HG02943 (cell line): ENCODE results near the gene MFAP4.

ENCODE experiments used
- ATAC-seq: cut with Tn5 transposase; IDR thresholded peaks from one replicate; pipeline ENCODE4 v1.9.1; 2021; ENCODE audit warnings: mild to moderate bottlenecking, low read depth, moderate library complexity; ENCODE audit not compliant: unreplicated experiment

The MFAP4 gene

GRCh38 chr17:19387921-19388521, 1.0 kb upstream of the MFAP4 start:
- no peak for ATAC-seq

- no peak for ATAC-seq
These were observed 700 bp downstream of the MFAP4 start for GRCh38 chr17:19386051-19386929.

DNA sequence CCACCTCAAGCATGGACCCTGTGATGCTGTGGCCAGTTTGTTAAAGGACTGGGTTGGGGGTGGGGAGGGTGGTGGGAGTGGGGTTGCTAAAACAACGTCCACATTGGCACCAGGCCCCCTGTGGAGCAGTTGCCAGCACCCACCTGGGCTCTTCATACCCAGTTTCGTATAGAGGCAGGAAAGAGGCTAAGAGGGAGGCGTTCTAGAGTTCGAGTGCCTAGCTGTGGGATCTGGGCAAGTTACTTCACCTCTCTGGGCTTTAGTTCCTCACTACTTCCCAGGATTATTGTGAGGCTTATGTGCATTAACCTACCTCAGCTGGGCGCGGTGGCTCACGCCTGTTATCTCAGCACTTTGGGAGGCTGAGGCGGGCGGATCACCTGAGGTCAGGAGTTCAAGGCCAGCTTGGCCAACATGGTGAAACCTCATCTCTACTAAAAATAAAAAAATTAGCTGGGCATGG, 1.4 kb downstream of the MFAP4 start:
- ATAC-seq, result no peak

DNA sequence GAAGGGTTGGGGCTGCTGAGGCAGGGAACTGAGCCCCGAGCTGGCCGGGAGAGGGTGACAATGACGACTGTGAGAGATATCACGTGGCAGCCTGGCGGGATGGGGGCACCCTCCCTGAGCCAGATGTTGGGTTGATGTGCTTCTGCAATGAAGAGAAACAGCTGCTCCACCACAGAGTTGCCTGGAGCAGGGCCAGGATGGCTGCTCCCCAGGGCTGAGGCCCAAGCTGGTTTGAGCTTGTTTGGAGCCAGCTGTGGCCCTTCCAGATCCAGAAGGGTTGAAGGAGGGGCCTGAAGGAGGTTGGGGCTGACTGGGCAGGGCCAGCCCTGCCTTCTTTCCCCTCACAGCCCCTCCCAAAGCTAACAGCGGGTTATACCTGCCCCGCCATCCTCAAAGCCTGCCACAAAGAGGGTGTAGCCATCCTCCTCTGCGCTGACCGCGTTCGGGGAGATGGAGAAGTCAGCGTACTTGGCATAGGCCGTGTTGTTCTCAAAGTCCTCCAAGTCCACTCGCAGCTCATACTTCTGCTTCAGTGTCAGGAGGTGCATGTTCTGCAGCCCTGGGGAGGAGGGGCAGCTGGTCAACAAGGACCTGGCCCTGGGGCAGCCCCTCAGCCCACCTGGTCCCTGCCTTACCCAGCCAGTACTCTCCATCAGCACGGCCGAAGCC, 2.1 kb downstream of the MFAP4 start:
- no peak for ATAC-seq

DNA sequence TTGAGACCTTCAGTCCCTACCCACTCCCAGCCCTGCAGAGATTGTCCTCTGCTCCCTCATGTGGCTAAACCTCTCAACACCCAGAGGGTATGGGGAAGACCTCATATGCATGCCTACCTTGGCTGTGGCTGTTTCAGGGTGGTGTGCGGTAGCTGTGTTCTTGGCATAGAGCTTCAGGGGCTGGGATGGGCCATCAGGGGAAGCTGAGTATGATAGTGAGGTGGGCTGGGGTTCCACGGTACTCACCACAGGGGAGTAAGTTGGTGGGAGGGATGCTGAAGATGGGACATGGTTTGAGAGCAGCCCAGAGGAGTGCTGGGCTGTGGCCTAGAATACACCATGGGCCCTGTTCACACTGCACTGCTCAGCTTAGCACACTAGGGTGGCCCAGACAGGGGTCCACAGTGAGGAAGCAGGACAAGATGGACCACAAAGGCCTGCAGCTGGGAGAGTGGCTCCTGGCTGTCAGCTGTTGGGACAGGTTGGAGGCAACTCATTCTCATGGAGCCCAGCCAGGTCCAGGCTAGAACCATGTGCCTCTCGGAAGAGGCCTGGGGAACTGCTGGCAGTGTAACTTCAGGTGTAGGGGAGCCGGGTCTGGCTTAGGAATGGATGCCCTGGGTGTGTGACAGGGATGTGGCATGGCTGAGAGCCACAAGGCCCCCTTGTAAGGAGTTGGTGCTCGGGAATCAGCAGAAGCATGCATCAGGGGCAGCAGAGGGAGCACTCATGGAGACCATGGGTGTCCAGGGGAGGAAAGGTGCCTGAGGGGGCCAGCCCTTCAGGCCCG, 3.1 kb downstream of the MFAP4 start:
- ATAC-seq, result no peak

GRCh38 chr17:19382531-19383444, 4.2 kb downstream of the MFAP4 start:
- ATAC-seq, result no peak

GRCh38 chr17:19381741-19382444, 5.1 kb downstream of the MFAP4 start:
- ATAC-seq, result no peak

- no peak for ATAC-seq
These were observed 5.6 kb downstream of the MFAP4 start for GRCh38 chr17:19381361-19381740.

- ATAC-seq, result no peak
These were observed 6.3 kb downstream of the MFAP4 start for GRCh38 chr17:19380481-19381301.

- ATAC-seq, result no peak
These were observed 7.5 kb downstream of the MFAP4 start for GRCh38 chr17:19379361-19380065.

- peak; percentile 7 for ATAC-seq
These were observed 8.3 kb downstream of the MFAP4 start, which contains the start of gene MAPK7 for GRCh38 chr17:19378416-19379360. Gene MAPK7 (plus strand): TSS chr17:19378498. CDS start chr17:19378901, 403 bp downstream.

DNA sequence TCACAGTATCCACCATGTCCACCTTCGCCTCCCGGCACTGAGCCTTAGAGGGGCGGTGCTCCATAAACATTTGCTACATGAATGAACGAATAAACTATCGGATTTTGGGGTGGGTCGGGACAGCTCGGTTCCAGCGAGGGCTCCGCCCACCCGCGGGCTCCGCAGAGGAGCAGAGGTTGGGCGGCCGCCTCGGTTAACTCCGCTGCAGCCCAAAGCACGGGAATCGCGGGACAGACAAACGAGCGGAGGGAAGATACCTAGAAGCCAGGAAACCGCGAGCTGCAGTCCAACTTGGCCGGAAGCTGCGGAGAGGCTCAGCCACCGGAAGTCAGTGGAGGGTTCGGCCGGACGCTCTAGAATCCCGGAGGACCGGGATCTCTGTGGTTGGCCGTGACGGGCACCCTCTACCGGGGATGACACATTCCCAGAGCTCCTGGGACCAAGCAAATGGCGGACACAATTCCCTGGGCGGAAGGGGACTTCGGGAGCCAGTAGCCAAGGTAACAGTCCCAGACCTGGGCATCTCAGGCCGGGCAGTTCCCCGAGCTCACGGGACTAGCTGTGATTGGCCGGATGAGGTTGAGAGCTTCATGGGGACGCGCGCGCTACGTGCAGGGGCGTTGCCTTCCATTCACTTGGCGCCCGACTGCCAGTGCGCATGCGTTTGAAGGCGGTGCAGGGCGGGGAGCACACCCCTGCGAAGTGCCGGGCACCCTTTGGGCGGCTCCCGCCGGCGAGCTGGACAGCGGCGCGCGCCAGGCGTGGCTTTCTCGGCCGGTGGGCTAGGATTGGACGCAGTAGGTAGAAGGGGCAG, 9.2 kb downstream of the MFAP4 start:
- peak; percentile 86 for ATAC-seq

DNA sequence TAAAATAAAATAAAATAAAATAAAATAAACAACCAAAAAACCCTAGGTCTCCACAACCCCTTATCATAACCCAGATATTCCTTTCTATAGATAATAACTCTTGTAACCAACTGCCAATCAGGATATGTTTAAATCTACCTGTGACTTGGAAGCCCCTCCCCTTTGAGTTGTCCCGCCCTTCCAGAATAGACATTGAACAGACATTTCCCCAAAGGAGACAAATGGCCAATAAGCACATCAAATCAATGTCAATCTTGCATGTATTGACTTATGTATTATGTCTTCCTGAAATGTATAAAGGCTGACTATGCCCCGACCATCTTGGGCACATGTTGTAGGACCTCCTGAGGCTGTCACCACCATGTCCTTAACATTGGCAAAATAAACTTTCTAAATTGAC, 10.2 kb downstream of the MFAP4 start:
- no peak for ATAC-seq

DNA sequence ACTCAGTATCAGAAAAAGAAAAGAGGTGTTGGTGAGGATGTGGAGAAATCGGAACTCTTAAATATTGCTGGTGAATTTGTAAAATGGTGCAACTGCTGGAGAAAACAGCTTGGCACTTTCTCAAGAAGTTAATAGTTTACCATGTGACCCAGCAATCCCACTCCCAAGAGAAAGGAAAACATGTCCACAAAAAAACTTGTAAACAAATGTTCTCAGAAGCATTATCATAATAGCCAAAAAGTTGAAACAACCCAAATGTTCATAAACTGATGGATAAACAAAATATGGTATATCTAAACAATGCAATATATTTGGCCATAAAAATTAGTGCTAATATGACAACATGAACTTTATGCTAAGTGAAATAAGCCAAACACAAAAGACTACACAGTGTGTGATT, 11.3 kb downstream of the MFAP4 start:
- no peak for ATAC-seq

DNA sequence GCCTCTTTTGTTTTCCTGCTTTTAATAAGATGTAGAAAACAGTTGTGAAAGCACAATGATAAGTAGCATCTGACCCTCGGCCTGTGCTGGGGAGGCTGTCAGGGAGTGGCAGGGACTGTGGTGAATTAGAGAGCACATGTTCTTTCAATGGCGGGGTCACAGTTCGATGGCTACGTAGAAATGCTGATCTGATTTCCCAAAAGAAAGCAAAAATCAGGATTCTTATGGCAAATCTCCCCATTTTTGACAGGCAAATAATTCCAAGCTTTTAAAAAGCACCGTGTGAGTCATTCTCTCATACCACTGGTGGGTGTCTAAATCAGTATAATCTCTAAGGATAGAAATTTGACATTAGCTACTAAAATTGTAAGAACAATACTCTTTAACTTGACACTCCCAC, 12.9 kb downstream of the MFAP4 start:
- no peak for ATAC-seq
